A549 (cell line): Measurements from ENCODE around the gene CHML.

Source experiments
- CBX2 ChIP-seq: fragments of 200-600 bp; sonication (generic); IDR thresholded peaks from 2 replicates; pipeline ENCODE4 v1.6.1; 2016; ENCODE audit warnings: low read depth, mild to moderate bottlenecking, borderline replicate concordance
- CTCF ChIP-seq: fragments of >200 bp; sonication (Bioruptor Twin); formaldehyde crosslinking; IDR thresholded peaks from 3 replicates; pipeline ENCODE4 v1.5.1; 2016
- E2F6 ChIP-seq: IDR thresholded peaks from 2 replicates; pipeline ENCODE4 v1.6.1; 2012; ENCODE audit warnings: low read depth, borderline replicate concordance
- EHMT2 ChIP-seq: fragments of 200-600 bp; sonication (generic); IDR thresholded peaks from 2 replicates; pipeline ENCODE4 v1.6.1; 2016; ENCODE audit warnings: antibody characterized with exemption, low read depth, mild to moderate bottlenecking, moderate library complexity
- EP300 ChIP-seq, 2 experiments: fragments of >200 bp; sonication (Bioruptor Twin); formaldehyde crosslinking; IDR thresholded peaks; 2 replicates in 1 of 2; 3 replicates in 1 of 2; pipeline ENCODE4 v1.6.1; 2016 to 2017
- JUNB ChIP-seq: fragments of >200 bp; sonication (Bioruptor Twin); formaldehyde crosslinking; IDR thresholded peaks from 2 replicates; pipeline ENCODE4 v1.6.1; 2016
- MAFK ChIP-seq: fragments of 450-650 bp; IDR thresholded peaks from 2 replicates; pipeline ENCODE4 v1.6.1; 2014; ENCODE audit not compliant: partially characterized antibody
- POLR2A ChIP-seq: IDR thresholded peaks from 2 replicates; pipeline ENCODE4 v1.6.1; 2012; ENCODE audit warnings: mild to moderate bottlenecking, low read length
- RAD21 ChIP-seq, 2 experiments: fragments of >200 bp in 1 of 2; sonication (Bioruptor Twin) in 1 of 2; formaldehyde crosslinking in 1 of 2; IDR thresholded peaks in 1 of 2; conservative IDR thresholded peaks in 1 of 2; 2 replicates in 1 of 2; 3 replicates in 1 of 2; pipeline ENCODE4 v1.6.1; 2012 to 2018; ENCODE audit warnings: inconsistent platforms in 1 of 2
- RARB ChIP-seq: fragments of 250-450 bp; sonication (Bioruptor Pico); IDR thresholded peaks from 2 replicates; pipeline ENCODE4 v1.8.0; 2021; ENCODE audit warnings: mild to moderate bottlenecking, moderate library complexity
- RFX5 ChIP-seq: fragments of 450-650 bp; IDR thresholded peaks from 2 replicates; pipeline ENCODE4 v1.7.1; 2014; ENCODE audit warnings: antibody characterized with exemption, mild to moderate bottlenecking, moderate library complexity

GRCh38 chr1:241679404-241679803 is 39.2 kb upstream of the CHML start:
- TF ChIP-seq CTCF (no peak), EHMT2 (no peak), JUNB (no peak), POLR2A (no peak), EP300 (IDR thresholded peaks at IDR 0.05) (no peak), RAD21 (conservative IDR thresholded peaks at IDR 0.05 in 1 of 2, IDR thresholded peaks at IDR 0.05 in 1 of 2) (no peak), RARB (CRISPR knock-in tag) (no peak), E2F6 (no peak), MAFK (no peak), RFX5 (no peak), CBX2 (no peak)
